ENCODE measurements around the gene FAM151B. TPM values are rescaled to one million over a fixed set of nuclear protein-coding genes. Genes with fewer than 3 reads are reported as not detected.

FAM151B gene
- polyA plus RNA-seq, 2 donors, result 0.67 to 0.83 TPM

GRCh38 chr5:80495891-80496290 lies 8.0 kb downstream of the FAM151B start:
- Histone ChIP-seq H3K9me3 (ENCODE audit: control insufficient read depth in 2 of 2, insufficient read depth in 1 of 2, low read depth in 1 of 2, low read length in 1 of 2) (no peaks in the 10 kb centered on the region), H3K27ac (ENCODE audit: low read depth in 2 of 2, low read length in 1 of 2) (no peak overlapping the region), H3K36me3 (ENCODE audit: control insufficient read depth in 2 of 2, insufficient read depth in 2 of 2, low read length in 1 of 2) (no peaks in the 10 kb centered on the region), H3K4me3 (ENCODE audit: low read depth in 1 of 2, low read length in 2 of 2) (no peak overlapping the region), H3K27me3 (ENCODE audit: control insufficient read depth in 1 of 2, insufficient read depth in 2 of 2, low read length in 2 of 2) (no peaks in the 10 kb centered on the region), H3K4me1 (ENCODE audit: control insufficient read depth in 2 of 2, insufficient read depth in 2 of 2, low read length in 1 of 2) (no peaks in the 10 kb centered on the region)
- WGBS, 2 donors, result 93 to 95% methylated on average over 2 of the region's 2 CpGs

GRCh38 chr5:80502800-80503199 lies 14.9 kb downstream of the FAM151B start:
- no peak overlapping the region for H3K4me3 ChIP-seq (ENCODE audit: low read depth in 1 of 2, low read length in 2 of 2)
- H3K4me1 ChIP-seq (ENCODE audit: control insufficient read depth in 2 of 2, insufficient read depth in 2 of 2, low read length in 1 of 2), result no peaks in the 10 kb centered on the region
- no peaks in the 10 kb centered on the region for H3K9me3 ChIP-seq (ENCODE audit: control insufficient read depth in 2 of 2, insufficient read depth in 1 of 2, low read depth in 1 of 2, low read length in 1 of 2)
- H3K36me3 ChIP-seq (ENCODE audit: control insufficient read depth in 2 of 2, insufficient read depth in 2 of 2, low read length in 1 of 2), result no peaks in the 10 kb centered on the region
- no peak overlapping the region for H3K27ac ChIP-seq (ENCODE audit: low read depth in 2 of 2, low read length in 1 of 2)
- H3K27me3 ChIP-seq (ENCODE audit: control insufficient read depth in 1 of 2, insufficient read depth in 2 of 2, low read length in 2 of 2), result no peaks in the 10 kb centered on the region
- WGBS, 2 donors, result 93 to 97% methylated on average over 2 of the region's 2 CpGs

- 67 to 90% methylated on average over 1 of the region's 1 CpG for WGBS, 2 donors
- Histone ChIP-seq H3K36me3 (ENCODE audit: control insufficient read depth in 2 of 2, insufficient read depth in 2 of 2, low read length in 1 of 2) (no peaks in the 10 kb centered on the region), H3K27me3 (ENCODE audit: control insufficient read depth in 1 of 2, insufficient read depth in 2 of 2, low read length in 2 of 2) (no peaks in the 10 kb centered on the region), H3K9me3 (ENCODE audit: control insufficient read depth in 2 of 2, insufficient read depth in 1 of 2, low read depth in 1 of 2, low read length in 1 of 2) (no peaks in the 10 kb centered on the region), H3K4me3 (ENCODE audit: low read depth in 1 of 2, low read length in 2 of 2) (no peak overlapping the region), H3K27ac (ENCODE audit: low read depth in 2 of 2, low read length in 1 of 2) (no peak overlapping the region), H3K4me1 (ENCODE audit: control insufficient read depth in 2 of 2, insufficient read depth in 2 of 2, low read length in 1 of 2) (no peaks in the 10 kb centered on the region)
These were observed 15.7 kb downstream of the FAM151B start for GRCh38 chr5:80503641-80504040.

DNA sequence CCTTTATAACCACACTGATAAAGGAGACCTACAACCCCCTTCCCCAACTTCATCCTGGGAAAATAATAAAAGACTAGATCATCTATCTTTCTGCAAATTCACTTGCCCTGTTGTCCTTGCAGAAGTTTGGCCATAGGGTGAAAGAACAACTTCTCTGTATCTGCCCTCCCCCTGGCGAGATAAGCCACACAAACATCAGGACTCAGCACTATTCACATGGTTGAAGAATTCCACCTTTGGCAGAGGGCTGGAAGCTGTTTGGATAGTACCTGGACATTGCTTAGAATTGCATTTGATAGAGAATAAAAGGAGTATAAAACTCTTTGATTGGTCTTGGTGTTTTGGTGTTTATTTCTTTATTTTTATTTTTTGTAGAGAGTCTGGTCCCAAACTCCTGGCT lies 16.9 kb downstream of the FAM151B start:
- Histone ChIP-seq H3K27ac (ENCODE audit: low read depth in 2 of 2, low read length in 1 of 2) (no peak overlapping the region), H3K4me3 (ENCODE audit: low read depth in 1 of 2, low read length in 2 of 2) (no peak overlapping the region), H3K9me3 (ENCODE audit: control insufficient read depth in 2 of 2, insufficient read depth in 1 of 2, low read depth in 1 of 2, low read length in 1 of 2) (no peaks in the 10 kb centered on the region), H3K4me1 (ENCODE audit: control insufficient read depth in 2 of 2, insufficient read depth in 2 of 2, low read length in 1 of 2) (no peaks in the 10 kb centered on the region), H3K36me3 (ENCODE audit: control insufficient read depth in 2 of 2, insufficient read depth in 2 of 2, low read length in 1 of 2) (no peaks in the 10 kb centered on the region), H3K27me3 (ENCODE audit: control insufficient read depth in 1 of 2, insufficient read depth in 2 of 2, low read length in 2 of 2) (no peaks in the 10 kb centered on the region)
- WGBS, 2 donors, result 74 to 80% methylated on average over 1 of the region's 1 CpG

DNA sequence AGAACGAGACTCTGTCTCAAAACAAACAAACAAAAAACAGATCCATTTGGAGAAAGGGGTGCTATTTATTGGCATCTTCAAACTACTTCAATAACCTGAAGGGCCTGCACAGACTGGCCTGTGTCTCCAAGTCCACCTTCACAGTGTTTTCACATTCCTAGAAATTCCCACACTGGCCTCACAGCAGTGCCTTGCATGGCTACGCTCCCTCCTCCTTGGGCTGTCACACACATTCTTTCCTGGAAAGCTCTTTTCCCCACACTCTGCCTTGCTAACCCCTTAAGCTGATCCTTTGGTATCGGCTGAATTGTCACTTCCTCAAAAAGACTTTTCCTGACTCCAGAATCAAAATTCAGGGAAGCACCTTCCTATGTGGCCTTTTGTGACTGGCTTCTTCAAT lies 19.8 kb downstream of the FAM151B start:
- WGBS, 2 donors, result 95 to 97% methylated on average over 3 of the region's 3 CpGs
- no peak overlapping the region for H3K27ac ChIP-seq (ENCODE audit: low read depth in 2 of 2, low read length in 1 of 2)
- no peaks in the 10 kb centered on the region for H3K36me3 ChIP-seq (ENCODE audit: control insufficient read depth in 2 of 2, insufficient read depth in 2 of 2, low read length in 1 of 2)
- H3K27me3 ChIP-seq (ENCODE audit: control insufficient read depth in 1 of 2, insufficient read depth in 2 of 2, low read length in 2 of 2), result no peaks in the 10 kb centered on the region
- no peak overlapping the region for H3K4me3 ChIP-seq (ENCODE audit: low read depth in 1 of 2, low read length in 2 of 2)
- no peaks in the 10 kb centered on the region for H3K4me1 ChIP-seq (ENCODE audit: control insufficient read depth in 2 of 2, insufficient read depth in 2 of 2, low read length in 1 of 2)
- no peaks in the 10 kb centered on the region for H3K9me3 ChIP-seq (ENCODE audit: control insufficient read depth in 2 of 2, insufficient read depth in 1 of 2, low read depth in 1 of 2, low read length in 1 of 2)

- WGBS, 2 donors, result 94 to 95% methylated on average over 6 of the region's 6 CpGs
- no peaks in the 10 kb centered on the region for H3K4me1 ChIP-seq (ENCODE audit: control insufficient read depth in 2 of 2, insufficient read depth in 2 of 2, low read length in 1 of 2)
- H3K27ac ChIP-seq (ENCODE audit: low read depth in 2 of 2, low read length in 1 of 2), result no peak overlapping the region
- no peaks in the 10 kb centered on the region for H3K27me3 ChIP-seq (ENCODE audit: control insufficient read depth in 1 of 2, insufficient read depth in 2 of 2, low read length in 2 of 2)
- H3K9me3 ChIP-seq (ENCODE audit: control insufficient read depth in 2 of 2, insufficient read depth in 1 of 2, low read depth in 1 of 2, low read length in 1 of 2), result no peaks in the 10 kb centered on the region
- no peaks in the 10 kb centered on the region for H3K36me3 ChIP-seq (ENCODE audit: control insufficient read depth in 2 of 2, insufficient read depth in 2 of 2, low read length in 1 of 2)
- no peak overlapping the region for H3K4me3 ChIP-seq (ENCODE audit: low read depth in 1 of 2, low read length in 2 of 2)
These were observed 20.9 kb downstream of the FAM151B start for GRCh38 chr5:80508844-80509243.

DNA sequence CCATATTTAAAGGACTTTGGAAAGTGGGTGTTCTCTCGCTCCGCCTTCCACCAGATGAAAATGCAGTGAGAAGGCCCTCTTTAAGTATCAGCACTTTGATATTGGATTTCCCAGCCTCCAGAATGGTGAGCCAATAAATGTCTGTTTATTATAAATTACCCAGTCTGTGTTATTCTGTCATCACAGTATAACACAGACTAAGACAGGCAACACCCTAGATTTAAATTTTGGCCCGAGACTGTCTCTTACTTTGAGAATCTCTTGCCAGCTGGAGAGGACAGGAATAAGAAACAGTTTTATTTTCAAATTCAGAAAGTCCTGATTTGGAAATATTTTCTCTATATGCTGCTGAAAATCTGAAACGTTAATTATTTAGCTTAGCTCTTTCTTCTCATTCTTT lies 21.5 kb downstream of the FAM151B start:
- H3K27ac ChIP-seq (ENCODE audit: low read depth in 2 of 2, low read length in 1 of 2), result no peak overlapping the region
- H3K9me3 ChIP-seq (ENCODE audit: control insufficient read depth in 2 of 2, insufficient read depth in 1 of 2, low read depth in 1 of 2, low read length in 1 of 2), result no peaks in the 10 kb centered on the region
- no peak overlapping the region for H3K4me3 ChIP-seq (ENCODE audit: low read depth in 1 of 2, low read length in 2 of 2)
- H3K4me1 ChIP-seq (ENCODE audit: control insufficient read depth in 2 of 2, insufficient read depth in 2 of 2, low read length in 1 of 2), result no peaks in the 10 kb centered on the region
- H3K27me3 ChIP-seq (ENCODE audit: control insufficient read depth in 1 of 2, insufficient read depth in 2 of 2, low read length in 2 of 2), result no peaks in the 10 kb centered on the region
- H3K36me3 ChIP-seq (ENCODE audit: control insufficient read depth in 2 of 2, insufficient read depth in 2 of 2, low read length in 1 of 2), result no peaks in the 10 kb centered on the region
- 82 to 83% methylated on average over 4 of the region's 4 CpGs for WGBS, 2 donors

GRCh38 chr5:80516826-80517225 lies 28.9 kb downstream of the FAM151B start:
- Histone ChIP-seq H3K4me1 (ENCODE audit: control insufficient read depth in 2 of 2, insufficient read depth in 2 of 2, low read length in 1 of 2) (no peaks in the 10 kb centered on the region), H3K9me3 (ENCODE audit: control insufficient read depth in 2 of 2, insufficient read depth in 1 of 2, low read depth in 1 of 2, low read length in 1 of 2) (no peaks in the 10 kb centered on the region), H3K4me3 (ENCODE audit: low read depth in 1 of 2, low read length in 2 of 2) (no peak overlapping the region), H3K27ac (ENCODE audit: low read depth in 2 of 2, low read length in 1 of 2) (no peak overlapping the region), H3K36me3 (ENCODE audit: control insufficient read depth in 2 of 2, insufficient read depth in 2 of 2, low read length in 1 of 2) (no peaks in the 10 kb centered on the region), H3K27me3 (ENCODE audit: control insufficient read depth in 1 of 2, insufficient read depth in 2 of 2, low read length in 2 of 2) (no peaks in the 10 kb centered on the region)
- WGBS, 2 donors, result 50 to 75% methylated on average over 4 of the region's 4 CpGs

DNA sequence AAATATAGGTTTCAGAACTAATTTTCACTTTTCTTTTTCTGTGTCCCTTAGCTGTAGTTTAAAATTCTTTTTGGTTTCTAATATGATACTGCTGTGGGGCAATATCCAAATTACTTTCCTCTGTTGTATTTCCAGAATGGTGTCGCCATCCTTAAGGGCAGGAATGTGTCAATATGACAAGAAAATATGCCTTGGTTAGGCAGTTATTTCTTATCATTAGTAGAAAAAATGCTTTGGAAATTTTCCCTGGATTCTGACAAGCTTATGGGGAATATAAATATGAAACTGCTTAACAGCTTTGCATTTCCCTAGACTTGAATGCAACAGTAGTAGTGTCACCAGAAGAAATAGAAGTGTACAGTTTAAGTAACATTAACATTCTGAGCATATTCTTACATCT lies 52.8 kb downstream of the FAM151B start:
- Histone ChIP-seq H3K27ac (ENCODE audit: low read depth in 2 of 2, low read length in 1 of 2) (no peak overlapping the region), H3K9me3 (ENCODE audit: control insufficient read depth in 2 of 2, insufficient read depth in 1 of 2, low read depth in 1 of 2, low read length in 1 of 2) (no peaks in the 10 kb centered on the region), H3K4me1 (ENCODE audit: control insufficient read depth in 2 of 2, insufficient read depth in 2 of 2, low read length in 1 of 2) (no peaks in the 10 kb centered on the region), H3K36me3 (ENCODE audit: control insufficient read depth in 2 of 2, insufficient read depth in 2 of 2, low read length in 1 of 2) (no peaks in the 10 kb centered on the region), H3K27me3 (ENCODE audit: control insufficient read depth in 1 of 2, insufficient read depth in 2 of 2, low read length in 2 of 2) (no peaks in the 10 kb centered on the region), H3K4me3 (ENCODE audit: low read depth in 1 of 2, low read length in 2 of 2) (no peak overlapping the region)
- 74 to 84% methylated on average over 1 of the region's 1 CpG for WGBS, 2 donors

GRCh38 chr5:80541392-80541791 lies 53.5 kb downstream of the FAM151B start:
- Histone ChIP-seq H3K9me3 (ENCODE audit: control insufficient read depth in 2 of 2, insufficient read depth in 1 of 2, low read depth in 1 of 2, low read length in 1 of 2) (no peaks in the 10 kb centered on the region), H3K36me3 (ENCODE audit: control insufficient read depth in 2 of 2, insufficient read depth in 2 of 2, low read length in 1 of 2) (no peaks in the 10 kb centered on the region), H3K27me3 (ENCODE audit: control insufficient read depth in 1 of 2, insufficient read depth in 2 of 2, low read length in 2 of 2) (no peaks in the 10 kb centered on the region), H3K4me3 (ENCODE audit: low read depth in 1 of 2, low read length in 2 of 2) (no peak overlapping the region), H3K27ac (ENCODE audit: low read depth in 2 of 2, low read length in 1 of 2) (no peak overlapping the region), H3K4me1 (ENCODE audit: control insufficient read depth in 2 of 2, insufficient read depth in 2 of 2, low read length in 1 of 2) (no peaks in the 10 kb centered on the region)
- 64 to 69% methylated on average over 3 of the region's 3 CpGs for WGBS, 2 donors

All from esophagus (tissue), 2 donors.